GM13976 (cell line): ENCODE measurements around the gene CDKL4.
"Not testable (repeated sequence)": the region's sequence is repeated elsewhere in the genome, so short reads cannot be mapped to it uniquely, and the experiment has no call there.

Experiments used
- DNase-seq: peaks from one replicate; pipeline ENCODE4 v3.0.0; 2012; ENCODE audit warnings: low spot score
- CTCF ChIP-seq: IDR thresholded peaks from 2 replicates; pipeline ENCODE4 v1.5.1; 2012; ENCODE audit warnings: borderline replicate concordance, mild to moderate bottlenecking; ENCODE audit not compliant: insufficient read depth; ENCODE audit errors: extremely low read depth, missing control alignments, control extremely low read depth
- in situ Hi-C: fragments of 300-500 bp; cut with MboI; formaldehyde crosslinking; loops from one replicate; pipeline ENCODE4 v1.12.0; 2022; ENCODE audit warnings: low sequenced_read_pairs, mixed read lengths, inconsistent platforms; ENCODE audit not compliant: unreplicated experiment

CDKL4 gene

GRCh38 chr2:39175026-39175812, 68.6 kb downstream of the CDKL4 start:
- no peak for TF ChIP-seq CTCF
- in situ Hi-C loops, result no loop called here
- DNase-seq, result no peak

- no peak for DNase-seq
Measured at GRCh38 chr2:39174022-39174421, 69.7 kb downstream of the CDKL4 start.

GRCh38 chr2:39172047-39172706, 71.6 kb downstream of the CDKL4 start:
- DNase-seq, in situ Hi-C loops: not testable (repeated sequence)

More at GRCh38 chr2:39174022-39174421, 69.7 kb downstream of the CDKL4 start:
- TF ChIP-seq CTCF, result no peak
- in situ Hi-C loops, result no loop called here

- in situ Hi-C loops, result no loop called here
- no peak for DNase-seq
- TF ChIP-seq CTCF, result no peak
Measured at GRCh38 chr2:39171621-39172020, 72.1 kb downstream of the CDKL4 start.

- in situ Hi-C loops, result no loop called here
- TF ChIP-seq CTCF, result no peak
- no peak for DNase-seq
Measured at GRCh38 chr2:39164089-39164488, 79.7 kb downstream of the CDKL4 start.

- no peak for DNase-seq
- in situ Hi-C loops, result no loop called here
- TF ChIP-seq CTCF, result no peak
Measured at GRCh38 chr2:39160982-39161381, 82.8 kb downstream of the CDKL4 start.

GRCh38 chr2:39159283-39159682, 84.5 kb downstream of the CDKL4 start:
- TF ChIP-seq CTCF, result no peak
- DNase-seq, result no peak
- in situ Hi-C loops, result no loop called here
